Hematopoietic multipotent progenitor cell (in vitro differentiated cells): ENCODE results near the gene ZNF391. TPM values are rescaled to one million over a fixed set of nuclear protein-coding genes. Genes with fewer than 3 reads are reported as not detected.
A peak's percentile ranks its signal among the peaks of the same experiment; 100 is the strongest.
"Not testable (repeated sequence)": the region's sequence is repeated elsewhere in the genome, so short reads cannot be mapped to it uniquely, and the experiment has no call there.

Experiments
- DNase-seq, 3 donors: peaks; one replicate each; pipeline ENCODE4 v3.0.0-alpha.2; 2011 to 2015; ENCODE audit warnings: low read depth in 2 of 3, low spot score in 2 of 3
- total RNA-seq: library from RNA; depleted of rRNA; stranded (reverse); fragments of >200 nt; gene quantifications from one replicate; pipeline ENCODE4 v1.2.3, GENCODE V29; 2012

Gene ZNF391
- total RNA-seq = 1.9 TPM

DNA sequence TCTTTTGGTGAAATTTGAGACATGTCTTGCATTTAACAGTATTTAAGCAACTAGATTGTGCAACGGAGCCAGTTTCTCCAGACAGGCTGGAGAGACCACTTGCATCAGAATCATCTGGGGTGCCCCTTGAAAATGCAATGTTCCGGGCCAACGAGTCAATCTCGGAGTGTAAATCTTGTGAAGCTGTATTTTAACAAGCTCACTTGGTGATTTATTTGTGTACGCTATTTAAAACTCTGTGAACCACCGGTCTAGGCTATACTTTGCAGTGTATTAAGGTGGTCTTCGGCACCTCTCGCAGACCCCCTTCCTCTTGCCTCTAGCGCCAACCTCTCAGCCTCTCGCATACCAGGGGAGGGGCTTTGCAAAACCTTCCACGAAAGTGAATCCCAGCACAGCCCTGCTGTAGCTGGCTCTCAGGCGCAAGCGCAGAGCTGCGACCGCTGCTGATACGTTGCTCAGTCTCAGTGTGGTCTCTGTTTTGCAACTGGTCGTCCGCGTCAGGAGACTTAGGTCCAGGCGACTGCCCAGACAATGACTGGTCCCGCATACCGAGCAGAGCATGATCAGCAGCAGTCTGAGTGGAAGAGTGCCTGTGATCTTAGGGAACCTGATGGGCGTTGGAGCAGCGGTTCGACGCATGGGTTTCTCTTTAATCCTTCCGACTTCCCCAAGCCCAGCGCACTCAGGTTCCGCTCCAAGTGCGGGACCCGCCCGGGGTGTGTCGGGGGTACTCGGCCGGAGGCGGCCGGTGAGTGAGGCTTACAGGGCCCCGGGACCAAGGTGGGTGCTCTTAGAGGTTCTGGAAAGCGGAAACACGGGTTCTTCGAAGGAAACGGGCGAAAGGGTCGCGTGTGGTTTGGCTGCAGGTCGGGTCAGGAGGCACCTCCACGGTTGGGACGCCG is at the start of gene ZNF391:
Gene ZNF391 (plus strand): TSS at position 467 of the 905 bp plus-strand sequence. CDS start 11,612 bp downstream, outside the sequence.
- peak; percentile 54 to 86 (median 78) for DNase-seq

DNA sequence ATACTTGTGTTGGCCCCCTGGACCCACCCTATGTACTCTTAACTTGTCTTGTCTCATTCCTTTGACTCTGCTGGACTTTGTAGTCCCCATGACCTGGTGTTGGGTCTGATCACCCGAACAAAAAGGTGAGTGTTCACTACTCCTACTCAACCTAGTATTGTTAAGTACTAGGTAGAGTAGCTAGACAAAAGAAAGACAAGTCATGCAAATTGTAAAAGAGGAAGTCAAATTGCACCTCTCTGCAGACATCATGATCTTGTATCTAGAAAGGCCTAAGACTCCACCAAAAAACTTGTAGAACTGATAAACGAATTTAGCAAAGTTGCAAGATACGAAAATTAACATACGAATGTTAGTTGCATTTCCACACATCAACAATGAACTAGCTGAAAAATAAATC is 35.7 kb upstream of the ZNF391 start:
- DNase-seq = no peak

DNA sequence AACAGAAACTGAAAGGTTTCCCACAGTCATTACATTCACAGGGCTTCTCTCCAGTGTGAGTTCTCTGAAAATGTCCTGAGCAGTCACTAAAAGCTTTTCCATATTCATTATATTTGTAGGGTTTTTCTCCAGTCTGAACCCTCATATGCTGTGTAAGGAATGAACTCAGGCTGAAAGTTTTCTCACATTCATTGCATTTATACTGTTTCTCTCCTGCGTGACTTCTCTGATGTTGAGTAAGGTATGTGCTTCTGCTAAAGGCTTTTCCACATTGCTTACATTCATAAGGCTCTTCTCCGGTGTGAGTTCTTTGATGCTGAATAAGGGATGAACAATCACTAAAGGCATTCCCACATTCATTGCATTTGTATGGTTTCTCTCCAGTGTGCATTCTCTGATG is 29.8 kb upstream of the ZNF391 start:
- DNase-seq = no peak

DNA sequence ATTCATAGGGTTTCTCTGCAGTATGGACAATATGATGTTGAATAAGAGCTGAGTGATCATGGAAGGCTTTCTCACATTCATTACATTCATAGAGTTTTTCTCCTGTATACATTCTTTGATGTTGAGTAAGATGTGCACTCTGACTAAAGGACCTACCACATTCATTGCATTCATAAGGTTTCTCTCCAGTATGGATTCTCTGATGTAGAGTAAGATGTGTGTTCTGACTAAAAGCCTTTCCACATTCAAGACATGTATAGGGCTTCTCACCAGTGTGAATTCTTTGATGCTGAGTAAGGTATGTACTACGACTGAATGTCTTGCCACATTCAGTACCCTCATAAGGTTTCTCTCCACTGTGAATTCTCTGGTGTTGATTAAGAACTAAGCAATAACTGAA is 29.3 kb upstream of the ZNF391 start:
- no peak for DNase-seq

DNA sequence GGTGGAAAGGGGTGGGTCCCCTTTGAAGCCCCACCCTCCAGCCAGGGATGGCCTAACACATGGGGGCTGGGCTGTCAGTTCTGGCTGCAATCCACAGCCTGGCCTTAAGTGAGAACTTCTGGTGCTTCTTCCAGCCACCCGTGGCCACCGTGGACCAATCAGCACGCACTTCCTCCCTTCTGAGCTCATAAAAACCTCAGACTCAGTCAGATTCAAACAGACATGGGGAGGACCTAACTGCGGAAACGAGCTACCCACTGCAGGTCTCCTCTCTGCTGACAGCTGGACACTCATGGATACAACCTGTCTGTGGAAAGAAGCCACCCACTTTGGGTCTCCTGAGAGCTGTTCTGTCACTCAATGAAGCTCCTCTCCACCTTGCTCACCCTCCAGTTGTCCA is 20.4 kb upstream of the ZNF391 start:
- DNase-seq = no peak

DNA sequence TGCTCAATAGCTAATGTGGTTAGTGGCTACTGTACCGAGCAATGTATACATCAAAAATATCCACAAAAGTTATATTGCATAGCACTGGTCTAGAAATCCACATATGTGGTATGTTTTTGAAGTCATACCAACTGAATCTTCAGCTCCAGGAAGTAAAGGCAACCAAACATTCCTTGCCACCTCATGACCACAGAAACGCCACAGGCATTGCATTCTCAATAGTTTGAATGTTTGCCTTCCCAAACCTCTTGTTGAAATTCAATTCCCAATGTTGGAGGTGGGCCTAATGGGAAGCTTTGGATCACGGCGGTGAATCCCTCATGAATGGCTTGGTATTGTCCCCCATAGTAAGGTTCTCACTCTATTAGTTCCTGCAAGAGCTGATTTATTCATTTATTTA is 18.2 kb upstream of the ZNF391 start:
- DNase-seq = no peak

DNA sequence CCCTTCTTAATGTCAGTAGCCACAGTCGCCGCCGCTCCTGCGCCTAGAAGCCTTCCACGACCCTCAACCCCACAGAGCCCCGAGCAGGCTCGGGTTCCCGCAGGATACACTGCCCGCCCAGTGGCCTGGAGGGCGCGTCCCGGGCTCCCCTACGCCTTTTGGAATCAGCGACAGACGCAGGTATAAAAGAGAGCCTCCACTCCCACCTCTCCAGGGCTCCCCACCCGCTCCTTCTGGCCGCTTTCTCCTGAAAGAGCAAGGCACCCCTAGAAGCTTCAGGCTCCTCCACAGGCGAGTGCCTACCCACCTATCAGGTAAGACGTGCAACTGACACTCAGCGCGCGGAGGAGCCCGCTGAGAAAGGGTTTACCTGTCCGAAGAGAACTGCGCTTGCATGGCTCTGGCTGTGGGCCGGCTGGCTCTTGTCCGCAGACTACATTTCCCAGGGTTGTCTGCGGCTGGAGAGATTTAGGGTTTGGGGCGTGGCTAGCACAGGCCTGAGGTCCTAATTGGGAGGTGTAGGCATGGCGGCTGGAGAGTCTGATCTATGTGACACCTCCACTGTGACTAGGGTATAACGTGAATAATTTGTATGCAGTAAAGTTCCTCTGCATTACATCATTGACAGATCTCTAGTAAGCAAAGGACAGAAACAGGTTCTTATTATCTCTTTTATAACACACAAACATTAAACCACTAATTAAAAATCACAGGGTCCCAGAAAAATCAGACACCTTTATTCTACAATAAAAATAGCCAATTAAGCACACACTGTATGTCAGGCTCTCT is 13.5 kb upstream of the ZNF391 start:
- DNase-seq = peak; percentile 28 to 85 (median 66)

DNA sequence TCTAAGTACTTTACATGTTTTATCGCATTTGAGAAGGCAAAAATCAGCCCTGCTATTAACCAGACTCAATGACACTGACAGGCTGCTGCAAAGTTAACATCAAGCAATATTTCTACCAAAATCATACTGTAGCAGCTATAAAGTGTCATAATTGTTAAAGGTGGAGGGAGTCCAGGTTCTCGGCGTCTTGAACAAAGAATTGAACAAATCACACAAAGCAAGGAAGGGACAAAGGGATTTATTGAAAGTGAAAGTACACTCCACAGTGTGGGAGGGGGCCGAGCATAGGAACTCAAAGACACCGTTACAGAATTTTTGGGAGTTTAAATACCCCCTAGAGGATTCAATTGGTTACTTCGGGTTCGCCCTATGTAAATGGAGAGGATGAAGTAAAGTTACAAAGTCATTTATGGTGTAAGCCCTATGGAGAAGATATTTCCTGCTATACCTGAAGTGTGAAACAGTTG is 12.9 kb upstream of the ZNF391 start:
- peak in 2 of 3 donors; percentile 45 to 67 for DNase-seq

DNA sequence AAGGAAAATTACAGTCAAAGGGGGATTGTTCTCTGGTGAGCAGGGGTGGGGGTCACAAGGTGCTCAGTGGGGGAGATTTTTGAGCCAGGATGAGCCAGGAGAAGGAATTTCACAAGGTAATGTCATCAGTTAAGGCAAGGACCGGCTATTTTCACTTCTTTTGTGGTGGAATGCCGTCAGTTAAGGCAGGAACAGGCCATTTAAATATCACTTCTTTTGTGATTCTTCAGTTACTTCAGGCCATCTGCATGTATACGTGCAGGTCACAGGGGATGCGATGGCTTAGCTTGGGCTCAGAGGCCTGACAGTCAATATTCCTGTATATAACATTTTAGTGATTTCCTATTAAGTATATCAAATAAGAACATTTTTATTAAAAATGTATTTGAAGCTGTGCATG is 10.2 kb upstream of the ZNF391 start:
- not testable (repeated sequence) for DNase-seq

DNA sequence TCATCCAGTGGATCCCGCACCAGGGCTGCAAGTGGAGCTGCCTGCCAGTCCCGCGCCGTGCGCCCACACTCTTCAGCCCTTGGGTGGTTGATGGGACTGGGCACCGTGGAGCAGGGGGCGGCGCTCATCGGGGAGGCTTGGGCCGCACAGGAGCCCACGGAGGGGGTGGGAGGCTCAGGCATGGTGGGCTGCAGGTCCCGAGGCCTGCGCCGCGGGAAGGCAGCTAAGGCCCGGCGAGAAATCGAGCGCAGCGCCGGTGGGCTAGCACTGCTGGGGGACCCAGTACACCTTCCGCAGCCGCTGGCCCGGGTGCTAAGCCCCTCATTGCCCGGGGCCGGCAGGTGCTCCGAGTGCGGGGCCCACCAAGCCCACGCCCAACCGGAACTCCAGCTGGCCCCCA is 7.6 kb upstream of the ZNF391 start:
- DNase-seq = not testable (repeated sequence)

DNA sequence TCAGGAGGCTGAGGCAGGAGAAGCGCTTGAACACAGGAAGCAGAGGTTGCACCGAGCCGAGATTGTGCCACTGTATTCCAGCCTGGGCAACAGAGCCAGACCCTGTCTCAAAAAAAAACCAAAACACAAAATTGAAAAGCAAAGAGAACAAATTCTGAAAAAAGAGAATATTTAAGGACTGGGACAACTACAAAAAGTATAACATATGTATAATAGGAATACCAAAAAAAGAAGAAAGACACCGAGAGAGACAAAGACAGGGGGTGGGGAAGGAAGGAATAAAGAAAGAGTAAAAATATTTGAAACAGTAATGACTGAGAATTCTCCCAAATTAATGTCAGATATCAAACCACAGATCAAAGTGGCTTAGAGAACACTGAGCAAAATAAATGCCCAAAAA is 5.5 kb upstream of the ZNF391 start:
- DNase-seq = no peak

DNA sequence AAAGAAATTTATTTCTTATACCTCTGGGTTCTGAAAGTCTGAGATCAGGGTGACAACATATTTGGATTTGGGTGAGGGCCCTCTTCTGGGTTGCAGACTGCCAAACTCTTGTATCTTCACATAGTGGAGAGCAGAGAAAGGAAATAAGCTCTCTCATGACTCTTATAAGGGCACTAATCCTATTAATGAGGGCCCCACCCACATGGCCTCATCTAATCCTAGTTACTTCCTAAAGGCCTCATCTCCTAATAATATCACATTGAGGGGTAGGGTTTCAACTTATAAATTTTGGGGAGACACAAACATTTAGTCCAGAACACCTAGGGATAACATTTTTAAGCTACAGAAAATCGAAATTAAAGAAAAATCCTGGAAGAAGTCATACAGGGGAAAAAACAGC is 5.1 kb upstream of the ZNF391 start:
- no peak for DNase-seq

DNA sequence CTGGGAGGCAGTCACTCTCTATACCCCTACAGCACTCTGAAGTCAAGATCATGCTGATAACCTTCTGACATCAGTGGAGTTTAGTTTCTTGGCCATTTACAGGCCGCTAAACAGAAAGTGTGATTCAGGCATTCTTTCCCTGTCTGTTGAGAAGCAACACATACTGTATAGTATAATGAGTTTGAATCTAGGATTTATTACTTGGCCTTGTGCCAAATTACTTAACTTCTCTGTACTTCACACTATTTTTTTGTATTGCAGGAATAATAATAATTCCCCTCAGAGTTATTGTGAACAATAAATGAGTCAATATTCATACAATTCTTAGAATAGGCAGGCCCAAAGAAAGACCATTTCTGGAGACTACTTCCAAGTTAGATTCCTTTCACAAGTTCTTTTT is 4.1 kb downstream of the ZNF391 start:
- no peak for DNase-seq

DNA sequence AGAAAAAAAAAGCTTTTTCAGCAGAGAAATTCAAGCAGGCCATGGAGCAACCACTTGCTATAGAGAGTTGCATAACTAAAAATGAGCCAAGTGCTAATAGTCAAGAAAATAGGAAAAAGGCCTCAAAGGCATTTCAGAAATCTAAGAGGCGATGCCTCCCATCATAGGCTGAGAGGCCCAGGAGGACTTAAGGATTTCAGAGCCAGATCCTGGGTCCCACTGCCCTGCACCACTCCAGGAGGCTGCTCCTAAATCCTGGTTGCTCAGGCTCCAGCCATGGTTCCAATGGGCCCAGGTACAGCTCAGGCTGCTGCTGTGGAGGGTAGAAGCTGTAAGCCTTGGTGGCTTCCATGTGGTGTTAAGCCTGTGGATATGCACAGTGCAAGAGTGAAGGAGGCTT is 5.5 kb downstream of the ZNF391 start:
- no peak for DNase-seq

DNA sequence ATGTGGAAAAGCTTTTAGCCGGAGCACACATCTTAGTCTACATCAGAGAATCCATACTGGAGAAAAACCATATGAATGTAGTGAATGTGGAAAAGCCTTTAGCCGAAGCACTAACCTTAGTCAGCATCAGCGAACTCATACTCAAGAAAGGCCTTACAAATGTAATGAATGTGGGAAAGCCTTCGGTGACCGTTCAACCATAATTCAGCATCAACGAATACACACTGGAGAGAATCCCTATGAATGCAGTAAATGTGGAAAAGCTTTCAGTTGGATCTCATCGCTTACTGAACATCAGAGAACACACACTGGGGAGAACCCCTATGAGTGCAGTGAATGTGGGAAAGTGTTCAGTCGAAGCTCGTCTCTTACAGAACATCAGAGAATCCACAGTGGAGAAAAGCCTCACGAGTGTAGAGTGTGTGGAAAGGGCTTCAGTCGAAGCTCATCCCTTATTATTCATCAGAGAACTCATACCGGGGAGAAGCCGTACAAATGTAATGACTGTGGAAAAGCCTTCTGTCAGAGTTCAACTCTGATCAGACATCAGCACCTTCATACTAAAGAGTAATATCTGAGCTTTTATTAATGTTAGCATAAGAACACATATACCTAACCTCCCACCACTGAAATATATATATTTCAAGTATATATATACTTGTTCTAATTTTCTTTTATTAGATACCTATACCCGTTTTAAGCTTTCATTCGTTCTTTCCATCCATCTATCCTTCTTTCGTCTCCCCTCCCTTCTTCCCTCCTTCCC is 12.5 kb downstream of the ZNF391 start:
- DNase-seq = no peak

DNA sequence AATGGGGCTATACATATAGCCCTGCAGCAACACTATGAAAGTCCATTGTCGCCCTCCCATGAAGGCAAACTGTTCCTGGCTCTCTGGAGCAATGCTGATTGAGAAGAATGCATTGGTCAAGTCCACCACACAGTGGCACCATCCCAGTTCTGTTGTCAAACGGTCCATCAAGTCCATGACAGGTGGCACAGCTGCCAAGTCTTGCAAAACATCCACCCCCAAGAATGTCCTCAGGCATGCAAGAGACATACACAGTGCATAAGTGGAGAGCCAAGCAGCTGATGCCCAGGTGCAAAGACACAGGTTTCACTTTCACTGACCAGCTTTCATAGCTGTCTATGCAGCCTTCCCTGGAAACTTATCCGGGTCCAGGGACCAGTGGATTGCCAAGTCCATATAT is 17.5 kb downstream of the ZNF391 start:
- DNase-seq = no peak

DNA sequence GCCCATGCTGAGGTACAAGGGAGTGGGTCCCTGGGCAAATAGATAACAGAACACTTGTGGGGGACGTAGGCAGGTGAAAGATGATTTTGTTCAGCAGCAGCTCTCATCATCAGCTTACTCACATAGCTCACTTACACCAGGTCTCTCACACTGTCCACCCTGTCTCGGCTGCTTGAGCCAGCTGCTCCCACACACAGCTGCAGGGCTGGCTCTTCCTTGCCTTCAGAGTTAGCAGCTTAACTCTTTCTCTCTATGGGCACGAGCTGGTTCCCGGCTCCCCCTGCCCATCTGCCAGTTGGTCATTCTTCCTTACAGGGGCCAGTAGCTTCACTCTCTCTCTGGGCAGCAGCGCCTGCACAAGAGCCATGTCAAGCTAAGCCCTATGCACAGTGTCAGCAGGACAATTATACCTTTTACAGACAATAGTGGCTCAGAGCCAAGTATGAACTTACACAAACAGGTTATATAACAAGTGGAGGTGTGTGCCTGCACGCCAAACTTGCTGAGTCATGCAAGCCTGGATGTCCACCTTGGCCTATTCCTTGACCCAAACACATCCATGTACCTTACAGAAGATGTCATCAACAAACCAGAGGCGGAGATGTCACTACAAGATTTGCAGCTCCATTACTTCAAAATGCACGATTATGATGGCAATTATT is 18.7 kb downstream of the ZNF391 start:
- no peak for DNase-seq

DNA sequence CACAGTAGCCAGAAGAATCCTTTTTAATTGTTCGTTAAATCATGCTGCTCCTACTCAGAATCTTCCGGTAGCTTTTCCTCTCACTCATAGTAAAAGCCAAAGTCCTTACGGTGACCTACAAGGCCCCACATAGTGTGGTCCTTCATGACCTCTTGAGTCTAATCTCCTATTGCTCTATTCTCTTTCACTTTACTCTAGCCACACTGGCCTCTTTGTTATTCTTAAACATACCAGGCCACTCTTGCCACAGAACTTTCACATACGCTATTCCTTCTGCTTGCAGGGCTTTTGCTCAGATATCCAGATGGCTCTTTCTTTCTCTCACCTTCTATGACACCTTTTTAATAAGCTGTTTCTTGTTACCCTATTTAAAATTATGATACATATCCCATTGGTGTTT is 25.7 kb downstream of the ZNF391 start:
- DNase-seq = no peak

DNA sequence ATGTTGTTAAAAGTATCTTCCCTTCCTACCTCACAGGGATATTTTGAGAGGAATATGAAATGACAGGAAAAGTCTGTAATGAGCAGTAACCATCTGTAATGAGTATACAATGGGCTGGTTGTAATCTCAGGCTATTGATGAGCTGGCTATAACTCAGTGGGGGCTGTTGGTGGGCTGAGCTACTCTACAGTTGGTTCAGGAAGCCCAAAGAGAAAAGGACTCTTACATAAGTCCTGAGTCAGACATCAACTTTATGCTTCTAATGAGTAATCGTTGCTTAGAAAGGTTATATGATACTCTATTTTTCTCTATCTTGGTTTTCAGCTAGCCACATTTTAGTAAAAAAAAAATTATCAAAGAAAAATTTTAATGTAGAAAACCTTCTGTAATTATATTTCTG is 26.4 kb downstream of the ZNF391 start:
- no peak for DNase-seq

DNA sequence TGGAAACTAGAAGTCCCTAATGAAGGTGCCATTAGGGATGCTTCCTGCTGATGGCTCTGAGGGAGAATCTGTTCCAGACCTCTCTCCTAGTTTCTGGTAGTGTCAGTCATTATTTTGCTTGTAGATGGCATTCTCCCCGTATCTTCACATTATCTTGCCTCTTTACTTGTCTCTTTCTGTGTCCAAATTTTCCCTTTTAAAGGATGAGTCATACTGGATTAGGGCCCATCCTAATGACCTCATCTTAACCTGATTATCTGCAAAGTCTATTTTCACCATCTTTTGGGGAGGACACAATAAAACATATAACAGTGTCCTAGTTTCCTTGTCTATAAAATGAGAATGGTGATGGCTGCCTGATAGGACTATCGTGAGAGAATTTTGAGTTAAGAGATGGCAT is 27.3 kb downstream of the ZNF391 start:
- no peak for DNase-seq
